GM13976 (cell line): Measurements from ENCODE around the gene VEPH1.

Source experiments
- DNase-seq: peaks from one replicate; pipeline ENCODE4 v3.0.0; 2012; ENCODE audit warnings: low spot score
- in situ Hi-C: fragments of 300-500 bp; cut with MboI; formaldehyde crosslinking; loops from one replicate; pipeline ENCODE4 v1.12.0; 2022; ENCODE audit warnings: low sequenced_read_pairs, mixed read lengths, inconsistent platforms; ENCODE audit not compliant: unreplicated experiment
- TF ChIP-seq, protein P1 (sequence below): IDR thresholded peaks from 2 replicates; pipeline ENCODE4 v1.5.1; 2012; ENCODE audit warnings: borderline replicate concordance, mild to moderate bottlenecking; ENCODE audit not compliant: insufficient read depth; ENCODE audit errors: extremely low read depth, missing control alignments, control extremely low read depth

Gene VEPH1

DNA sequence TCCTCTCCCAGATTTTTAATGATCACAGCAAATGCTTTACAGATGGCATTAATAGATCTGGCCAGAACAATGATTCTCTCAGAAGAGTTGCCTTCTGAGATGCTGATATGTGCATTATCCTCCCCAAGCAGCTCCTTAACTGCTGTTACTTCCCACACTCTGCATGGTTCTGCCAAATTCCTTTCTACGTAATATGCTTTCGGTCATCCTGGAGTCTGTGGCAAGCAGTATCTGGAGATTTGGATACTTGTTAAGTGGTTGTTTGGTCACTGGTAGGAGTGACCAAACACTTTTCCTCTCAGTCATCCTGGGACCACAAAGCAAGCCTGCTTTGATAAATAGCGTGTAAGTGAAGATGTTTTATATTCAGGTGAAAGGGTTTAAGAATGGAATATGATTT is 272.1 kb downstream of the VEPH1 start:
- in situ Hi-C loops, result no loop called here
- no peak for DNase-seq
- TF ChIP-seq, protein P1, sequence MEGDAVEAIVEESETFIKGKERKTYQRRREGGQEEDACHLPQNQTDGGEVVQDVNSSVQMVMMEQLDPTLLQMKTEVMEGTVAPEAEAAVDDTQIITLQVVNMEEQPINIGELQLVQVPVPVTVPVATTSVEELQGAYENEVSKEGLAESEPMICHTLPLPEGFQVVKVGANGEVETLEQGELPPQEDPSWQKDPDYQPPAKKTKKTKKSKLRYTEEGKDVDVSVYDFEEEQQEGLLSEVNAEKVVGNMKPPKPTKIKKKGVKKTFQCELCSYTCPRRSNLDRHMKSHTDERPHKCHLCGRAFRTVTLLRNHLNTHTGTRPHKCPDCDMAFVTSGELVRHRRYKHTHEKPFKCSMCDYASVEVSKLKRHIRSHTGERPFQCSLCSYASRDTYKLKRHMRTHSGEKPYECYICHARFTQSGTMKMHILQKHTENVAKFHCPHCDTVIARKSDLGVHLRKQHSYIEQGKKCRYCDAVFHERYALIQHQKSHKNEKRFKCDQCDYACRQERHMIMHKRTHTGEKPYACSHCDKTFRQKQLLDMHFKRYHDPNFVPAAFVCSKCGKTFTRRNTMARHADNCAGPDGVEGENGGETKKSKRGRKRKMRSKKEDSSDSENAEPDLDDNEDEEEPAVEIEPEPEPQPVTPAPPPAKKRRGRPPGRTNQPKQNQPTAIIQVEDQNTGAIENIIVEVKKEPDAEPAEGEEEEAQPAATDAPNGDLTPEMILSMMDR, result no peak

DNA sequence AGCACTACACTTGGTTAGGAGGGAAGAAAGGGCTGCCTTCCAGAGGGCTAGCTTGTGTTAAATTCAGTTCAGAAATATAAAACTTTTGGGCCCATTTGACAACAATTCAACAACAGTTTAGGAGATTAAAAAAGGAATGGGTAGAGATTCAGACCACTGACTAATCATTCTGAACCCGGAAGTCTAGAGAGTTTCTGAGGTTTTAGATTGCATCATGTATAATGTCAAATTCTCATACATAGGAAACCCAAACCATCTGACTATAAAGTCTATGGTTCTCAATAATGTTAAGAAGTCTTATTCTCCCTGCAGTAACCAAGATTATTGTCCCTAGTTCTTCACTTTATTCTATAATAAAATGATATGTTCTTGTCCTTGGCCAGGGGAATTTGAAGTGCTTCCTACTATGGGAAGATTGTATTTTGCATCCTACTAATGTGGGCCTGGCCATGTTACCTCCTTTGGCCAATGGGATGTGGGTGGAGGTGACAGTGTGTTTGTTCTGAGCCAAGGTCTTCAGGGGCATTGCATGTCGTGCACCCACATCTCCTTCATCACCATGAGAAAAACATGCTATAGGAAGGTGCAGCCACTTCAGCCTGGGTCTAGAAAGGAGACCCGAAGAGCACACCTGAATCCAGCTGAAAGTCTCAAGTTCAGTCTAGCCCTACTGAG is 276.9 kb downstream of the VEPH1 start:
- in situ Hi-C loops, result no loop called here
- no peak for DNase-seq
- TF ChIP-seq, protein P1, result no peak

DNA sequence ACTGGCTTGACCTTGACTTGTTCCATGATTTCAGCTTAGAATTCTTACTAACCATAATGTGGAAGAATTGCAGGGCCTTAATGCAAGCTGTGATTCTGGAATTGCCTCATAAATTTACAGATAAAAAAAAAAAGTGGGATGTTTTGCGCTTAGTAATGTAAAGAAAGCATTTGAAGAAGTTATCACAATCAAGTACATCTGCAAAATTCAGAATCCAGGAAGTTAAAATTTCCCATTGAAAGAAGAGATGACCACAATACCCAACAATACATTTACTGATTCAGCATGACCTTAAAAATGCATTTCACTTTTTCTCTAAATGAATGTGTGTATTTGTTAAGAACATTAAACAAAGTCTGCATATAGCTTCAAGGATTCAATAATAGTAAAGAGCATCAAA is 278.2 kb downstream of the VEPH1 start:
- TF ChIP-seq, protein P1, result no peak
- in situ Hi-C loops, result no loop called here
- no peak for DNase-seq

DNA sequence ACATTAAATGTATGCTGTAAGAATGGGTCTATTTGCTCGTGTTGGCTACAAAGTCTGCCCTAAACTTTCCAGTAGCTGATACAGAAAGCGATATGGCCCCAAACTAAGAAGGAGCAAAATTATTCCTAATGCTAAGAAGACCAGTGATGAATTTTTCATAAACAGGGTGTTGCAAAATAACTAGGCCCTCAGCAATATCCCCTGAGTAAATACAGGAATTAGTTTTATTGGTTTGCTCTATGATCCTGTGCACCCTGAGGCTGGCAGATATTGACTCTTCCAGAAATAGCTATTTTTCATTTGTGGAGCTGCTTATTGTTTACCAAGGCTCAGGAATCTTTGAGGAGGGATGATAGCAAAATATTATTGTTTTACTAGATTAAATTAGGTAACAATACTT is 282.3 kb downstream of the VEPH1 start:
- TF ChIP-seq, protein P1, result no peak
- in situ Hi-C loops, result no loop called here
- DNase-seq, result no peak

DNA sequence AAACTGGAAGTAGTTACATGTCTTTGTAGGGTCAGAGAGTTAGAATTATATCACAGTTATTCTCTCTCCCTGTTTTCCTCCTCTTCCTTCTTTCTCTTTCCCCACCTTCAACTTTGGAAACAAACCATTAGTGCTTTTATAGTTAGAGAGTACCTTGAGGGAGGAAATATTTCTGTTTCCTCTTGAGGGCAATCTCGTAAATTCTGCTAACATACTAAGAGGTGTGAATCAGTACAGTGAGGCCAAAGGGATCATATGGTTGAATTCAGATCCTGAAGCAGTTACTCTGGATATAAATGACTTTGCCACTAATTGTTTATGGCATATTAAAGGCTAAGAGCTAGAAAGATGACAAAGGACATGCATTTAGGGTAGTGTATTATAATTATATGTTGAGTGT is 283.0 kb downstream of the VEPH1 start:
- in situ Hi-C loops, result no loop called here
- TF ChIP-seq, protein P1, result no peak
- DNase-seq, result no peak

DNA sequence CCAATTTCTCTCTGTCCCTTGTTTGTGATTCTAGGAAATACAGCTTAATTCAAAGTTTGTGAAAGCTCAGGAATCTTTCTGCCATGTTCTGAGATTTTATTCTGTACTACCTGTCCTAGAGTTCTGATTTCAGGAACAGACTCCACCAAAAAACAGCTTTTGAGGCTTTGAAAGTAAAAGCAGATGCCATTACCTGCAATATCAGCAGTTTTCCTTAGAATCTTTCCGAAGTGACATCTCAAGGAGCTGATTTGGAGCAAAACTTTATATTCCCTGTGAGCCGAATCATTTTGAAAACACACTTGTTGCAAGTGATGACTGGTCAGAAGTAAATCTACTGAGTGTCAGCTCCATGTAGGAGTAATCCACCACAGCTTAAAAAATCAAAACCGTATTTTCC is 284.0 kb downstream of the VEPH1 start:
- in situ Hi-C loops, result no loop called here

More for the DNA sequence above, 284.0 kb downstream of the VEPH1 start:
- TF ChIP-seq, protein P1, result no peak
- DNase-seq, result no peak
